Measurements from ENCODE around the gene ANKRA2. TPM values are rescaled to one million over a fixed set of nuclear protein-coding genes. Genes with fewer than 3 reads are reported as not detected.

The ANKRA2 gene
- polyA plus RNA-seq, 1 donor from 2014 or later: 70.9 TPM

GRCh38 chr5:73550016-73550415 is 15.4 kb downstream of the ANKRA2 start:
- no peak overlapping the region for H2AFZ ChIP-seq (ENCODE audit: low read depth, low read length)
- H3K27ac ChIP-seq (ENCODE audit: low read length): no peak overlapping the region
- H3K79me2 ChIP-seq (replicated peaks; ENCODE audit: insufficient read depth, low read length): no peaks in the 10 kb centered on the region
- no peaks in the 10 kb centered on the region for H4K20me1 ChIP-seq (ENCODE audit: insufficient read depth)
- H3K4me3 ChIP-seq (ENCODE audit: low read length): no peak overlapping the region
- H3K9ac ChIP-seq (ENCODE audit: low read length): no peak overlapping the region
- no peaks in the 10 kb centered on the region for H3K9me3 ChIP-seq (ENCODE audit: low read length)
- no peak overlapping the region for H3K4me2 ChIP-seq (ENCODE audit: low read length)
- no peaks in the 10 kb centered on the region for H3K27me3 ChIP-seq (ENCODE audit: insufficient read depth, low read depth, low read length)
- no peak for TF ChIP-seq POLR2AphosphoS5 (IDR thresholded peaks at IDR 0.05)
- no peak for TF ChIP-seq TAF1 (IDR thresholded peaks at IDR 0.05; ENCODE audit: low read depth)
- TF ChIP-seq MXI1 (conservative IDR thresholded peaks at IDR 0.05; ENCODE audit: poor library complexity, severe bottlenecking): no peak
- TF ChIP-seq SMC3 (conservative IDR thresholded peaks at IDR 0.05; ENCODE audit: poor library complexity): no peak
- TF ChIP-seq CTCF (IDR thresholded peaks at IDR 0.05; ENCODE audit: poor library complexity, severe bottlenecking): no peak
- no peak for TF ChIP-seq RAD21 (conservative IDR thresholded peaks at IDR 0.05)
- no peak for TF ChIP-seq EZH2 (IDR thresholded peaks at IDR 0.05; ENCODE audit: borderline replicate concordance, insufficient read depth, low read length, poor library complexity, severe bottlenecking)
- TF ChIP-seq REST (IDR thresholded peaks at IDR 0.05; ENCODE audit: borderline replicate concordance): no peak
- no peak for TF ChIP-seq EP300 (conservative IDR thresholded peaks at IDR 0.05; ENCODE audit: poor library complexity, severe bottlenecking)
- H3K9me2 ChIP-seq (ENCODE audit: insufficient read depth, low read length): no peaks in the 10 kb centered on the region
- no peaks in the 10 kb centered on the region for H3F3A ChIP-seq (ENCODE audit: insufficient read depth, low read length, poor library complexity, severe bottlenecking)
- H3K36me3 ChIP-seq (ENCODE audit: insufficient read depth, low read length): no peaks in the 10 kb centered on the region

- Histone ChIP-seq H3K79me2 (replicated peaks; ENCODE audit: insufficient read depth, low read length) (no peaks in the 10 kb centered on the region), H3K9me3 (ENCODE audit: low read length) (no peaks in the 10 kb centered on the region), H3K4me2 (ENCODE audit: low read length) (no peak overlapping the region), H3K9ac (ENCODE audit: low read length) (no peak overlapping the region), H3K9me2 (ENCODE audit: insufficient read depth, low read length) (no peaks in the 10 kb centered on the region), H3K36me3 (ENCODE audit: insufficient read depth, low read length) (no peaks in the 10 kb centered on the region), H4K20me1 (ENCODE audit: insufficient read depth) (no peaks in the 10 kb centered on the region), H2AFZ (ENCODE audit: low read depth, low read length) (no peak overlapping the region), H3K27ac (ENCODE audit: low read length) (no peak overlapping the region), H3F3A (ENCODE audit: insufficient read depth, low read length, poor library complexity, severe bottlenecking) (no peaks in the 10 kb centered on the region), H3K4me3 (ENCODE audit: low read length) (no peak overlapping the region), H3K27me3 (ENCODE audit: insufficient read depth, low read depth, low read length) (no peaks in the 10 kb centered on the region)
- no peak for TF ChIP-seq CTCF (IDR thresholded peaks at IDR 0.05; ENCODE audit: poor library complexity, severe bottlenecking)
- TF ChIP-seq MXI1 (conservative IDR thresholded peaks at IDR 0.05; ENCODE audit: poor library complexity, severe bottlenecking): no peak
- no peak for TF ChIP-seq POLR2AphosphoS5 (IDR thresholded peaks at IDR 0.05)
- TF ChIP-seq REST (IDR thresholded peaks at IDR 0.05; ENCODE audit: borderline replicate concordance): no peak
- TF ChIP-seq EZH2 (IDR thresholded peaks at IDR 0.05; ENCODE audit: borderline replicate concordance, insufficient read depth, low read length, poor library complexity, severe bottlenecking): no peak
- no peak for TF ChIP-seq SMC3 (conservative IDR thresholded peaks at IDR 0.05; ENCODE audit: poor library complexity)
- TF ChIP-seq RAD21 (conservative IDR thresholded peaks at IDR 0.05): no peak
- TF ChIP-seq TAF1 (IDR thresholded peaks at IDR 0.05; ENCODE audit: low read depth): no peak
- no peak for TF ChIP-seq EP300 (conservative IDR thresholded peaks at IDR 0.05; ENCODE audit: poor library complexity, severe bottlenecking)
Measured at GRCh38 chr5:73545403-73545779, 20.0 kb downstream of the ANKRA2 start.
